CD4-positive, alpha-beta T cell treated with Interleukin-1 beta for 1 hour (primary cell): ENCODE data around the gene PNMA8C.
"Not testable (repeated sequence)": the region's sequence is repeated elsewhere in the genome, so short reads cannot be mapped to it uniquely, and the experiment has no call there.

Experiments
- DNase-seq, 2 donors: peaks; one replicate each; pipeline ENCODE4 v3.0.0-alpha.2; 2020 to 2022

Gene PNMA8C

GRCh38 chr19:46411088-46411924 is 17.4 kb downstream of the PNMA8C start:
- no peak for DNase-seq

GRCh38 chr19:46410205-46411087 is 18.3 kb downstream of the PNMA8C start:
- no peak for DNase-seq

- no peak for DNase-seq
Observed at GRCh38 chr19:46409191-46409590, 19.5 kb downstream of the PNMA8C start.

- DNase-seq = no peak
Observed at GRCh38 chr19:46408664-46409039, 20.1 kb downstream of the PNMA8C start.

GRCh38 chr19:46407856-46408663 is 20.7 kb downstream of the PNMA8C start:
- no peak for DNase-seq

- DNase-seq = no peak
Observed at GRCh38 chr19:46406976-46407375, 21.8 kb downstream of the PNMA8C start.

GRCh38 chr19:46404753-46405468 is 23.8 kb downstream of the PNMA8C start:
- no peak for DNase-seq

- DNase-seq = no peak
Observed at GRCh38 chr19:46404055-46404752, 24.5 kb downstream of the PNMA8C start.

GRCh38 chr19:46402725-46403124 is 26.0 kb downstream of the PNMA8C start:
- no peak for DNase-seq

- DNase-seq = not testable (repeated sequence)
Observed at GRCh38 chr19:46397801-46398479, 30.8 kb downstream of the PNMA8C start.

- DNase-seq = no peak
Observed at GRCh38 chr19:46394402-46394797, 34.3 kb downstream of the PNMA8C start.

GRCh38 chr19:46393456-46394401 is 35.0 kb downstream of the PNMA8C start:
- no peak for DNase-seq

GRCh38 chr19:46392837-46393236 is 35.9 kb downstream of the PNMA8C start:
- no peak for DNase-seq

- no peak for DNase-seq
Observed at GRCh38 chr19:46392252-46392801, 36.4 kb downstream of the PNMA8C start.

GRCh38 chr19:46391296-46392251 is 37.2 kb downstream of the PNMA8C start:
- DNase-seq = no peak

- DNase-seq = no peak
Observed at GRCh38 chr19:46390866-46391265, 37.9 kb downstream of the PNMA8C start.

- DNase-seq = no peak
Observed at GRCh38 chr19:46390121-46390858, 38.4 kb downstream of the PNMA8C start.
